Thyroid gland (tissue), 4 donors: ENCODE data around the gene PHIP. TPM values are rescaled to one million over a fixed set of nuclear protein-coding genes. Genes with fewer than 3 reads are reported as not detected.

Experiments
- DNase-seq, 2 donors: peaks; one replicate each; pipeline ENCODE4 v3.0.0-alpha.2; 2019
- H3K27ac ChIP-seq, 3 donors: fragments of 200-600 bp; sonication (generic); 1 replicate in 2 of 3; 2 replicates in 1 of 3; pipeline ENCODE4 v1.5.1; 2016 to 2019; ENCODE audit warnings: mild to moderate bottlenecking in 1 of 3, moderate library complexity in 1 of 3
- H3K27me3 ChIP-seq: fragments of 200-600 bp; sonication (generic); one replicate; pipeline ENCODE4 v1.5.1; 2019
- H3K36me3 ChIP-seq, 2 donors: fragments of 200-600 bp; sonication (generic); one replicate each; pipeline ENCODE4 v1.5.1; 2016 to 2019
- H3K4me1 ChIP-seq, 2 donors: fragments of 200-600 bp; sonication (generic); one replicate each; pipeline ENCODE4 v1.5.1; 2017 to 2019
- H3K4me3 ChIP-seq, 3 donors: fragments of 200-600 bp; sonication (generic); replicated peaks in 1 of 3; 1 replicate in 2 of 3; 2 replicates in 1 of 3; pipeline ENCODE4 v1.5.1; 2016; ENCODE audit warnings: mild to moderate bottlenecking in 1 of 3
- H3K9me3 ChIP-seq: fragments of 200-600 bp; sonication (generic); one replicate; pipeline ENCODE4 v1.5.1; 2017
- POLR2A ChIP-seq, 2 donors: fragments of 450-650 bp; IDR thresholded peaks; one replicate each; pipeline ENCODE4 v1.6.1; 2017; ENCODE audit warnings: antibody characterized with exemption in 2 of 2, mild to moderate bottlenecking in 2 of 2, moderate library complexity in 1 of 2
- WGBS, 2 donors: methylation state at CpG; one replicate each; pipeline ENCODE4 v1.1.5; 2017; 5-methylcytosine and 5-hydroxymethylcytosine counted together
- intact Hi-C: fragments of 100-400 bp; cut with DNase I; formaldehyde crosslinking; loops from one replicate; pipeline ENCODE4 v1.15.1; 2023
- total RNA-seq, 4 donors: library from RNA; depleted of rRNA; stranded (reverse); fragments of >200 nt; gene quantifications; one replicate each; pipeline ENCODE4 v1.2.3, GENCODE V29; 2016
- TF ChIP-seq, protein P1 (sequence below), 6 experiments: fragments of 200-600 bp in 3 of 6; fragments of 450-650 bp in 3 of 6; sonication (generic) in 3 of 6; IDR thresholded peaks; one replicate each; pipeline ENCODE4 v1.5.1; 2016 to 2019; ENCODE audit warnings: antibody characterized with exemption in 6 of 6, mild to moderate bottlenecking in 2 of 6, inconsistent platforms in 1 of 6, moderate library complexity in 1 of 6

PHIP gene
- total RNA-seq, 4 donors from 2014 or later = 28.0 to 45.9 (median 35.4) TPM

DNA sequence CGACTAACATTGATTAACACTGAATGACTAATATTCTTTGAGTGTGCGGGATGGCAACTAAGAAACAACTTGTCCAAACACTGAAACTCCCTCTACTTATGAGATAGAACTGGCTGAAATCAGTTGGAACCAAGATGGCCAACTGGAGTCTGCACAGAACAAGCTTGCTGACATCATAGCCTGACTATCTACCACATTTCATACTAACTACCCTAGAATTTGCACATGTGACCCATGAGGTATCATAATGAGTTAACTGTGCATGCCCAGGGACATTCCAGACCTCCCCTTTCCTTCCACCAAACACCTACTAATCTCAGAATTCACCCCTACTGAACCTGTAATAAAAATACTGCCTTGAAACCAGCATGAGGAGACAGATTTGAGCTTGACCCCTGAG is 43.2 kb downstream of the PHIP start:
- no peak for DNase-seq
- Histone ChIP-seq H3K4me3 (no peak overlapping the region), H3K9me3 (no peaks in the 10 kb centered on the region), H3K27me3 (no peaks in the 10 kb centered on the region), H3K4me1 (peaks cover 0 to 7% of the 10 kb centered on the region in 2 donors), H3K36me3 (peaks cover 0 to 4% of the 10 kb centered on the region in 2 donors), H3K27ac (no peak overlapping the region)
- 82 to 86% methylated on average over 2 of the region's 2 CpGs for WGBS, 2 donors
- intact Hi-C loops = no loop called here
- TF ChIP-seq, protein P1, sequence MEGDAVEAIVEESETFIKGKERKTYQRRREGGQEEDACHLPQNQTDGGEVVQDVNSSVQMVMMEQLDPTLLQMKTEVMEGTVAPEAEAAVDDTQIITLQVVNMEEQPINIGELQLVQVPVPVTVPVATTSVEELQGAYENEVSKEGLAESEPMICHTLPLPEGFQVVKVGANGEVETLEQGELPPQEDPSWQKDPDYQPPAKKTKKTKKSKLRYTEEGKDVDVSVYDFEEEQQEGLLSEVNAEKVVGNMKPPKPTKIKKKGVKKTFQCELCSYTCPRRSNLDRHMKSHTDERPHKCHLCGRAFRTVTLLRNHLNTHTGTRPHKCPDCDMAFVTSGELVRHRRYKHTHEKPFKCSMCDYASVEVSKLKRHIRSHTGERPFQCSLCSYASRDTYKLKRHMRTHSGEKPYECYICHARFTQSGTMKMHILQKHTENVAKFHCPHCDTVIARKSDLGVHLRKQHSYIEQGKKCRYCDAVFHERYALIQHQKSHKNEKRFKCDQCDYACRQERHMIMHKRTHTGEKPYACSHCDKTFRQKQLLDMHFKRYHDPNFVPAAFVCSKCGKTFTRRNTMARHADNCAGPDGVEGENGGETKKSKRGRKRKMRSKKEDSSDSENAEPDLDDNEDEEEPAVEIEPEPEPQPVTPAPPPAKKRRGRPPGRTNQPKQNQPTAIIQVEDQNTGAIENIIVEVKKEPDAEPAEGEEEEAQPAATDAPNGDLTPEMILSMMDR (IDR thresholded peaks at IDR 0.05) = no peak
- no peak for TF ChIP-seq POLR2A (IDR thresholded peaks at IDR 0.05)

DNA sequence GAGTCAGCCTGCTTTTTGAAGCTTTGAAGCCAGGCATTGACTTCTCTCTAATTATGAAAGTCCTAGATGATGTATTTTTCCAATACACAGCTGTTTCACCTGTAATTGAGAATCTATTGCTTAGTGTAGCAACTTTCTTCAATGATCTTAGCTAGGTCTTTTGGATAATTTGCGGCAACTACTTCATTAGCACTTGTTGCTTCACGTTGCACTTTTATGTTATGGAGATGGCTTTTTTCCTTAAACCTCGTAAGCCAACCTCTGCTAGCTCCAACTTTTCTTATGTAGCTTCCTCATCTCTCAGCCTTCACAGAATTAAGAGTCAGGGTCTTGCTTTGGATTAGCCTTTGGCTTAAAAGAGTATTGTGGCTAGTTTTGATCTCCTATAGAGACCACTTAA is 44.8 kb downstream of the PHIP start:
- TF ChIP-seq, protein P1 (IDR thresholded peaks at IDR 0.05) = no peak
- TF ChIP-seq POLR2A (IDR thresholded peaks at IDR 0.05) = no peak
- no peak overlapping the region for H3K27ac ChIP-seq
- 96 to 99% methylated on average over 3 of the region's 3 CpGs for WGBS, 2 donors
- no peaks in the 10 kb centered on the region for H3K9me3 ChIP-seq
- peaks cover 0 to 4% of the 10 kb centered on the region in 2 donors for H3K36me3 ChIP-seq
- peaks cover 0 to 7% of the 10 kb centered on the region in 2 donors for H3K4me1 ChIP-seq
- H3K4me3 ChIP-seq = no peak overlapping the region
- no peaks in the 10 kb centered on the region for H3K27me3 ChIP-seq
- no peak for DNase-seq
- intact Hi-C loops = no loop called here

DNA sequence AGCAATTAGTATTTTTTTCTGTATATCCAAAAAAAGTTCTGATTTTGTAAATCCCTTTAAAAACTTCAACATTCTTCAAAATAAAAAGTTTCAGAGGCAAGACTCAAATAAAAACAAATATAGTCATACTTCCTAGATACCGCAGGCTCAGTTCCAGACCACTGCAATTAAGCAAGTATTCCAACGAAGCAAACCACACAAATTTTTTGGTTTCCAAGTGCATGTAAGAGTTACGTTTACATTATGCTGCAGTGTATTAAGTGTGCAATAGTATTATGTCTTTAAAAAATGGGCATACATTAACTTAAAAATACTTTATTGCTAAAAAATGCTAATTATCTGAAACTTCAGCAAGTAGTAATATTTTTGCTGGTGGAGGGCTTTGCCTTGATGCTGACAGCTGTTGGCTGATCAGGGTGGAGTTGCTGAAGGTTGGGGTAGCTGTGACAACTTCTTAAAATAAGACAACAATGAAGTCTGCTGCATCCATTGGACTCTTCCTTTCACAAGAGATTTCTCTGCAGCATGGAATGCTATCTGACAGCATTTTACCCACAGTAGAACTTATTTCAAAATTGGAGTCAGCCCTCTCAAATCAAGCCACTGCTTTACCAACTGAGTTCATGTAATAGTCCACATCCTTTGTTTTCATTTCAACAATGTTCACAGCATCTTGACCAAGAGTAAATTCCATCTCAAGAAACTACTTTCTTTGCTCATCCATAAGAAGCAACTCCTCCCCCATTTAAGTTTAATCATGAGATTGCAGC is 46.0 kb downstream of the PHIP start:
- 61 to 71% methylated on average over 3 of the region's 3 CpGs for WGBS, 2 donors
- Histone ChIP-seq H3K9me3 (no peaks in the 10 kb centered on the region), H3K4me3 (no peak overlapping the region), H3K27me3 (no peaks in the 10 kb centered on the region), H3K27ac (no peak overlapping the region), H3K4me1 (peaks cover 0 to 7% of the 10 kb centered on the region in 2 donors), H3K36me3 (no peaks in the 10 kb centered on the region)
- intact Hi-C loops = no loop called here
- DNase-seq = no peak
- TF ChIP-seq, protein P1 (IDR thresholded peaks at IDR 0.05) = no peak
- TF ChIP-seq POLR2A (IDR thresholded peaks at IDR 0.05) = no peak

DNA sequence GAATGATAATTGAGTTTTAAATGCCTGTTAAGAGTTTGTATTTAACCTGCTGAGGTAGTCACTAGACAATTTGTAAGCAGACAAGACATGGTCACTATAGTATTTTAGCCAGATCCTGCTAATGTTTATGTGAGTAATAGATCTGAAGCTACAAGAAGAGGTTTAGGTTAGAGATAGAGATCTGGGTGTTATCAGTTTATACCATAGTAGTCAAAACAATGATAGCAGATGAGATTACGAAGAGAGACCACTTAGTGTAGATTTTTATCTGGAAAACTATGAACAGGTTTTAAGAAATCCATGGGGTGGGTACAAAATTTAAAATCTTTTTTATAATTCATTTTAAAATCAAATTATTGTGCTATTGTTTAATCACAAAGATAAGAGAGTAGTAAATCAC is 47.5 kb downstream of the PHIP start:
- Histone ChIP-seq H3K36me3 (no peaks in the 10 kb centered on the region), H3K27me3 (no peaks in the 10 kb centered on the region), H3K9me3 (no peaks in the 10 kb centered on the region), H3K4me3 (no peak overlapping the region), H3K27ac (no peak overlapping the region), H3K4me1 (peaks cover 0 to 7% of the 10 kb centered on the region in 2 donors)
- no peak for TF ChIP-seq POLR2A (IDR thresholded peaks at IDR 0.05)
- TF ChIP-seq, protein P1 (IDR thresholded peaks at IDR 0.05) = no peak
- intact Hi-C loops = no loop called here
- WGBS, 2 donors = 98 to 100% methylated on average over 1 of the region's 1 CpG
- DNase-seq = no peak

DNA sequence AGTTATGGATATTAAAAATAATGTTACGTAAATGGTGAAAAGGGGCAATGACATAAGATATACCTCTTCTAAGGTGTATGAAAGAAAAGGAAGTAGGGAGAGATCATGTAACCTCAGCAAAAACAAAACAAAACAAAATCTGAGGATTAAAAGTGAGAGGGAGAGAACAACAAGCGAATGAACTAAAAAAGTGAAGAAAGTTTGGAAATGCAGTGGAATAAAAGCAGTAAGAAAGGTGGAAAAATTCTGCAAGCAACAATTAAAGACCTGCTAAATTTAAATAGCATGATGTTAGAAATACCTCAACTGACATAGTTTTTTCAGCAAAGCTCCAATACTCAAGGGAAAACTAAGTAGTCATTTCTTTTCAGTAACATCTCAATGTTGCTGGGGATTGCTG is 48.0 kb downstream of the PHIP start:
- no peaks in the 10 kb centered on the region for H3K36me3 ChIP-seq
- TF ChIP-seq, protein P1 (IDR thresholded peaks at IDR 0.05) = no peak
- no peak for TF ChIP-seq POLR2A (IDR thresholded peaks at IDR 0.05)
- H3K4me3 ChIP-seq = no peak overlapping the region
- H3K27ac ChIP-seq = no peak overlapping the region
- 99% methylated on average over 2 of the region's 2 CpGs for WGBS, 2 donors
- DNase-seq = no peak
- H3K9me3 ChIP-seq = no peaks in the 10 kb centered on the region
- H3K4me1 ChIP-seq = peaks cover 0 to 7% of the 10 kb centered on the region in 2 donors
- intact Hi-C loops = no loop called here
- no peaks in the 10 kb centered on the region for H3K27me3 ChIP-seq
